GM21619 (cell line): ENCODE results near the gene SYNGR2.
"Not testable (repeated sequence)": the region's sequence is repeated elsewhere in the genome, so short reads cannot be mapped to it uniquely, and the experiment has no call there.

Experiments used
- ATAC-seq: cut with Tn5 transposase; IDR thresholded peaks from one replicate; pipeline ENCODE4 v1.9.1; 2021; ENCODE audit not compliant: unreplicated experiment

Gene SYNGR2

DNA sequence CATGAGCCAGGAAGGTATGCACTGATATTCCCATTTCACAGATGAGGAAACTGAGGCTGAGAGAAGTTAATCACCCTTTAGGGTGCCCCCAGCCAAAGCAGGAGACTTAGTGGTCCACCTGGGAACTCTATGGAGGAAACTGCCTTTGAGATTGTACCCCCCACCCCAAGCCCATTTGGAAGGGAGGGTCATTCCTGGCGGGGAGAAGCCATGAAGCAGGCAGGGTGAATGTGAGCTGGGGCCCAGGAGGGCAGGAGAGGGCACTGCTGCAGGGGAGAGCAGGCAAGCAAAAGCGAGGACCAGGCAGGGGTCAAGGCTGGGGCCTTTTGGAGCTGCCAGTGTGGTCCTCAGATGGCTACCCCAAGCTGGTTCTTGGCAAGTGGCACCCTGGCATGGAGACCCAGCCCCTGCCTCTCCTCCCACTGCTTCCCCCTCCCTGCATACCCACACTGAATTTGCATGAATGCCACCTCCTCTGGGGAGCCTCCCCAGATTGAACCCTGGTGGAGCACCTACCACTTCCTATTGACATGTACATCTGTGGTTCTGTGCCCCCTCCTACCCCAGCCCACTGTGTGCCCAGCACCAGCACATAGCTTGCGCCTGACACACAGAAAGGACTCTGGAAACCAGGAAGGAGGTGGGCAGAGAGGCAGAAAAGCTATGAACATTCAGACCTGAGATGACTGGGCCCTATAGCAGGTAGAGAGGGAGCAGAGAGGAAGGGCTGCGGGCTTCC is 38.9 kb upstream of the SYNGR2 start:
- ATAC-seq: no peak

DNA sequence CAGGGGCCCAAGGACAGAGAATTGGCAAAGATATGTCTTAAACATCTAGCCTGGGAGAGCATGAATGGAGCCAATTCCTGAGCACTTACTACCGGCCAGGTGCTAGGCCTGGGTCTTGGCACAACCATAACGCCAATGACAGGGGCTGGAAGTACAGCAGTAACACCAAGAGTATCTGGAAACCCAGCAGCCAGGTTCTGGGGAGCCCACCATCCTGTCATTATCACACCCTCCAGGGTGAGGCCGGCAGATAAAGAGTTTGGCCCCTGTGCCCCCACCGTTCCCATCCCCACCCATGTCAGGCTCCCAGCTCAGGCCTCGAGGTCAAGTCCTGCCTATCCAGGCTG is 38.3 kb upstream of the SYNGR2 start:
- no peak for ATAC-seq

DNA sequence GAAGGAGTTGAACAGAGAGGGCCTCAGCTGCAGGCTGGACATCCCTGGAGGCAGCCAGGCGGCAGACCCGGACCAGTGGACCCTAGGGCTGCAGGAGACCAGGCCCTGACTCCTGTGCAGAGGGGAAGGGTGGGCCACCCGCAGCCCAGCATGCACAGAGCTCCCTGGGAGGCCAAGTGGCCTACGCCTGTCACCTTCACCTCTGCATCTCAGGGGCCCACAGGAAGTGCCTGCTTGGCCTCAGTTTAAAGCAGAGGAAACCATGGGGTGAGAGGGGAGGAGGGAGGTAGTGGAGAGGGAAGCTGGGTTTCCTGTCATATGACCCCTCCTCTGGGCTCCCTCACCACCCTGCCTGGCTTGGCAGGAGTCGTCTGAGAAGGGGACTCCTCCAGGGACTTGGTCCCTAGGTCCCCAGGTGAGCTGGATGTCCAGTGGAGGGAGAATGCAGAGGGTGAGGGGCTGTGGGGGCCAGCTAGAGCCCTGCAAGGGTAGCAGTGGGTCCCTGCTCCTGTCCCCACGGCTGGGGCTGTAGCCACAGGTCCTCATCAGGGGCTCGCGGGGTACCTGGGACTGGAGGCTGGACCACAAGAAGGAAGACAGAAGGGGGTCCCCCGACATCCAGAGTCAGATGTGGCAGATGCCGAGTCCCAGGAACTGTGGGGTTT is 37.8 kb upstream of the SYNGR2 start, which contains the start of gene TMC8:
Gene TMC8, plus strand, starts transcription at position 335 of the 665 bp plus-strand sequence. CDS start 818 bp downstream, outside the sequence.
- no peak for ATAC-seq

DNA sequence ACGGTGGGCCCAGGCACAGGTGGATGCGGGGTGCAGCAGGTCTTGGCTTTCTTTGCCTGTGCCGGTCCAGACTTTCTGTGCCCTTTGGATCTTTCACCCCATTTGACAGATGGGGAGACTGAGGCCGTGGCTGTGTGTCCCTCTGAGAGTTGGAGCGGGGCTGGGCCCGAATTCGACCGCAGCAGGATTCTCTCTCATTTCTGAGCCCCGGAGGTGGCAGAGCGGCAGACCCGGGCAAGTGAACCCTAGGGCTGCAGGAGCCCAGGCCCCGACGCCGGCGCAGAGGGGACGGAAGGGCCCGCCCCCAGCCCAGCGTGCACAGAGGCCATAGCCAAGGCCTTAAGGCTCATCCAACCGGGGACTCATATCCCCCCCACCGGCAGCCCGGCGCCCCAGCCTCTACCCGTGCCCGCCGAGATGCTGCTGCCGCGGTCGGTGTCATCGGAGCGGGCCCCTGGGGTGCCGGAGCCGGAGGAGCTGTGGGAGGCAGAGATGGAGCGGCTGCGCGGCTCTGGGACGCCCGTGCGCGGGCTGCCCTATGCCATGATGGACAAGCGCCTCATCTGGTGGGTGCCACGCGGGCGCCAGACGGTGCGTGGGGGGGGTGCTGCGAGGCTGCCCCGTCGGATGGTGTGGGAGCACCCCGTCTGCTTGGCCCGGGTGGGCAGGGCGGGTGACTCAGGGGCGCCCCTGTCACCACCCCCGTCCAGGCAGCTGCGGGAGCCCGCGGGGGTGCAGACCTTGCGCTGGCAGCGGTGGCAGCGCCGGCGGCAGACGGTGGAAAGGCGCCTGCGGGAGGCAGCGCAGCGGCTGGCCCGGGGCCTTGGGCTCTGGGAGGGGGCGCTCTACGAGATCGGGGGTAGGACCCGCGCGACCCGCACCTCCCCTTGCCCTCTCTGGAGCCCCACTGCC is 37.0 kb upstream of the SYNGR2 start:
- ATAC-seq: no peak

DNA sequence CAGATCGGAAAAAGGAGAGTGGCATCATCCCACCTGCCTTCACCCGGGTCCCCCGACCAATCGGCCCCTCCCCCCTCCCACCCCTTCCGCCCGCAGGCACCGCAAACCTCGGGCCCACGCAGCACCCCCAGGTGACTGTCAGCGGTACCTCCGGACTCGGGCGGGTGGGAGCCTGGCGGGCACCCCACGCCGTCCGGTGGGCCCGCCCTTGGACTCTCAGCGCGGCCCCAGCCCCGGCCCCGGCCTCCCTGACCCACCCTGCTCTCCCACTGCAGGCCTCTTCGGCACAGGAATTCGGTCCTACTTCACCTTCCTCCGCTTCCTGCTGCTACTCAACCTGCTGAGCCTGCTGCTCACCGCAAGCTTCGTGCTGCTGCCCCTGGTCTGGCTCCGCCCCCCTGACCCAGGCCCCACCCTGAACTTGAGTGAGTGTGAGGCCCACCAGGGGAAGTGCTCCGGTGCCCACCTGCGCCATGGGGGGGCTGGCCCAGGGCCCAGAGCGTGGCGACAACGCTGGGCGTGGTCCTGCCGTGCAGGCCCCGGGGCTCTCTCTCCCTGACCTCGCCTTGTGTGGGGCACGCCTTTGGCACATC is 36.2 kb upstream of the SYNGR2 start:
- no peak for ATAC-seq

DNA sequence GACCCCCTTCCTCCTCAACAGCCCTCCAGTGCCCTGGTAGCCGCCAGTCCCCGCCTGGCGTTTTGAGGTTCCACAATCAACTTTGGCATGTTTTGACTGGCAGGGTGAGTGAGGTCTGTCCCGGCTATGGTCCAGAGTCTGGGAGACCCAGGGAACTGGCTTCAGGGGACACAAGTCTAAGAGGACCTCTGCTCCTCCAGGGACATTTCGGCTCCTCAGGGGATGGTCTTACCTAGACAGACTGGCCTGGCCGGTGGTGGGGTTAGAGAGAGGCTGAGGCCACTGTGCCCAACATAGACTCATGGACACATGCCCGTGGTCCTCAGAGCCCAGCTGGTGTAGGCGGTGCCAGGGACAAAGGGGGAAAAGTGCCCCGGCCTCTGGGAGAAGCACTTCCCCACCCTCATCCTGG is 35.6 kb upstream of the SYNGR2 start:
- no peak for ATAC-seq

DNA sequence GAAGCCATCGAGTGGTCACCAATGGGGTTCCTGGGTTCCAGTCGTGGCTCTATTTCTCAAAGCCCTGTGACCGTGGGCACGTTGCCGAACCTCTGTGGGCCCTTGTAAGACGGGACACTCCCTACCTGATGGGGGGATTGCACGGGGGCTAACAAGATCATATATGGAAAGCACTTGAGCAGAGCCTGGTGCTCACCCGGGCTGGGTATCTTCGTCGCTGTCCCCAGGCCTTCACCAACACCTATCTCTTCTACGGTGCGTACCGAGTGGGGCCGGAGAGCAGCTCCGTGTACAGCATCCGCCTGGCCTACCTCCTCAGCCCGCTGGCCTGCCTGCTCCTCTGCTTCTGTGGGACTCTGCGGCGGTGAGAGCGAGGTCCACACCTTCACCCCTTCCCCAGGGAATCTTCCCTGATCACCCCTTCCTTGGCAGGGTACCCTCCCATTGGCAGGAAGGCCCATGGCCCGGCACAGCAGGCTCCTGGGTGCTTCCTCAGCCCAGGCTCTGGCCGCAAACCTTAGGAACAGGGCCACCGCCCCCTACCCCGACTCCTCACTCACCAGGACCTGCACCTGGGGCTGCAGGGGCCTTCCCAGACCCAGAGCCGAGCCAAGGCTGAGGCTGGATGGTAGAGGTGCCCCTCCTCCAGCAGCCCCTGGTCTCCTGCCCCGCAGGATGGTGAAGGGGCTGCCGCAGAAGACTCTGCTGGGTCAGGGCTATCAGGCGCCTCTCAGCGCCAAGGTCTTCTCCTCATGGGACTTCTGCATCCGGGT is 35.0 kb upstream of the SYNGR2 start:
- ATAC-seq: no peak

DNA sequence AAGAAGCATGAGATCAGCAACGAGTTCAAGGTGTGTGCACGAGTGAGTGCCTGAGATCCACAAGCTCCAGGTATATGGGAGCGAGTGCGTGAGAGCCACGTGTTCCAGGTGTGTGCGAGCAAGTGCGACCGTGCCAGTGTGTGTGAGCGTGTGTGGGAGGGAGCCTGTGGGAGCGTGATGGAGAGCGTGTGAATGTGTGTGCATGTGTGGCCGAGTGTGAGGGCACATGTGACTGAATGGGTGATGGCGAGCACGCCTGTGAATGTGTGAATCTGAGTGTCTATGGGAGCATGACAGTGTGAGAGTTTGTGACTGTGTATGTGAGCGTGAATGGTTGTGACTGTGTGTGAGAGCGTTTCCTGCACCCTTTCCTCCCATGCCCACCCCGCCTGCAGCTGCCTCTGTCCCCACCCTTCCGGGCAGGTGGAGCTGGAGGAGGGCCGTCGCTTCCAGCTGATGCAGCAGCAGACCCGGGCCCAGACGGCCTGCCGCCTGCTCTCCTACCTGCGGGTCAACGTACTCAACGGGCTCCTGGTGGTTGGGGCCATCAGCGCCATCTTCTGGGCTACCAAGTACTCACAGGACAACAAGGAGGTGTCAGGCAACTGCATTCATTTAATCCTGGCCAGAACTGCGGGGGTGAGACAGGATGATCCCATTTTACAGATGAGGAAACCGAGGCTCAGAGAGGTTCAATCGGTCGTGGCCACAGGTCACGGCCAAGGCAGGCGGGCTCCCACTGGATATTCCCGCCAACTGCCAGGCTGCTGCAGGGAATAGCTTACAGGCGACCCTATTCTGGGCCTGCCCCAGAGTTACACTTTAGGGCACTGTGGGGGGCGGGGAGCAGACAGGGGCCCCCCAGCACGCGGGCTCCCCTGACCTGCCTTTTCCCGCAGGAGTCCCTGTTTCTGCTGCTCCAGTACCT is 34.1 kb upstream of the SYNGR2 start:
- no peak for ATAC-seq

DNA sequence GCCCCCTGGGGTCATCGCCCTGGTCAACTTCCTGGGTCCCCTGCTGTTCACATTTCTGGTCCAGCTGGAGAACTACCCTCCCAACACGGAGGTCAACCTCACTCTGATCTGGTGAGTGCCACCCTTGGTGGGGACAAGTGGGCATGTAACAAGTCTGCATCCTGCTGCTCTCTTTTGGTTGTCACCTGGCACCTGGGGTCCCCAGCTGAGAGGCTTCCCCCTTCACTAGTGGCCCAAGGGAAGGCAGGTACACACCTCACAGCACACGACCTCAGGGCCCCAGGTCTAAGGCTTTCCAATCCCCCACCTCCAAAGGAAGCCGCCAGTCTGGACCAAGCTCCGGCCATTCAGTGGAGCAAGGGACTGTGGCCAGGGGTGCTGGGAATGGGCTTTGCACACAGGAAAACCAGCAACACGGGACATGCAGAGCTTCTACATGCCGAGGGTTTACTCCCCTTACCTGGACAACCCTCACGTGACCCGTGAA is 33.4 kb upstream of the SYNGR2 start:
- ATAC-seq: no peak

DNA sequence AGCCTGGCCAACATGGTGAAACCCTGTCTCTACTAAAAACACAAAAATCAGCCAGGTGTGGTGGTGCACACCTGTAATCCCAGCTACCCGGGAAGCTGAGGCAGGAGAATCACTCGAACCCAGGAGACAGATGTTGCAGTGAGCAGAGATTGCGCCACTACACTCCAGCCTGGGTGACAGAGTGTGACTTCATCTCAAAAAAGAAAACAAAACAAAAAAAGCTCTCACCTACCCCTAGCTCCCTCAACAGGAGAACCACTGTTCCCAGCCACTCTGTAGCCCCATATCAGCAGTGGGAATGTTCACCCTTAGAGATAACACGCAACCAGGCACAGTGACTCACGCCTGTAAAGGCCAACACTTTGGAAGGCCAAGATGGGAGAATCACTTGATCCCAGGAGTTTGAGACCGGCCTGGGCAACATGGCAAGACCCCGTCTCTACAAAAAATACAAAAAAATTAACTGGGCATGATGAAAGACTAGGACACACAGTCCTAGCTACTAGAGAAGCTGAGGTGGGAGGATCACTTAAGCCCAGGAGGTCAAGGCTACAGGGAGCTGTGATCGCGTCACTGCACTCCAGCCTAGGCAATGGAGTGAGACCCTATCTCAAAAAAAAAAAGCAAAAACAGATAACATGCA is 32.4 kb upstream of the SYNGR2 start:
- ATAC-seq: no peak

DNA sequence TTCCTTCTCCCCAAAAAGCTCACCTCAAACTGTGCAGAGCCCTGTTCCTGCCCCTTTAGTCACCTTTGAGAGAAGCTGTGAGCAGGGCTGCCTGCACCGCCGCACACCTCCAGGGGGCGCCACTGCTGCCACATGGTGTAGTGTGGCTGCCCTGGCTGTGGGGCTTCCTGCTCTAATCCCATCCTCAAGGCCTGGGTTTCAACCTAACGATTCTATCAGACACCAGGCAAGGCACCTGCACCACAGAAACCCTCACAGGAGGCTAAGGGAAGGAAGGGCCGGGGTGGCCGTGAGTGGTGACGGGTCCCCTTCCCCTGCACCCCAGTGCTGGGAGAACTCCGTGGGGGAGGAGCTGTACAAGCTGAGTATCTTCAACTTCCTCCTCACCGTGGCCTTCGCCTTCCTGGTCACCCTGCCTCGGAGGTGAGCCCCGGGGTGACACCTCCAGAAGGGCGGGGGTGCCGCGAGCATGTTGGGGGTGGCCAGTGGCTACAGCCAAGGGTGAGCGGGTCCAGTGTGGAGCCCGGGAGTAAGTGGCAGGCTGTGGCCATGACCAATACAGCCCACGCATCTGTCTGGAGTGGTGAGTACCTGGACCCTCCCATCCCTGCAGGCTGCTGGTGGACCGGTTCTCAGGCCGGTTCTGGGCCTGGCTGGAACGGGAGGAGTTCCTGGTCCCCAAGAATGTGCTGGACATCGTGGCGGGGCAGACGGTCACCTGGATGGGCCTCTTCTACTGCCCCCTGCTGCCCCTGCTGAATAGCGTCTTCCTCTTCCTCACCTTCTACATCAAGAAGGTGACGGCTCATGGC is 30.8 kb upstream of the SYNGR2 start:
- no peak for ATAC-seq

DNA sequence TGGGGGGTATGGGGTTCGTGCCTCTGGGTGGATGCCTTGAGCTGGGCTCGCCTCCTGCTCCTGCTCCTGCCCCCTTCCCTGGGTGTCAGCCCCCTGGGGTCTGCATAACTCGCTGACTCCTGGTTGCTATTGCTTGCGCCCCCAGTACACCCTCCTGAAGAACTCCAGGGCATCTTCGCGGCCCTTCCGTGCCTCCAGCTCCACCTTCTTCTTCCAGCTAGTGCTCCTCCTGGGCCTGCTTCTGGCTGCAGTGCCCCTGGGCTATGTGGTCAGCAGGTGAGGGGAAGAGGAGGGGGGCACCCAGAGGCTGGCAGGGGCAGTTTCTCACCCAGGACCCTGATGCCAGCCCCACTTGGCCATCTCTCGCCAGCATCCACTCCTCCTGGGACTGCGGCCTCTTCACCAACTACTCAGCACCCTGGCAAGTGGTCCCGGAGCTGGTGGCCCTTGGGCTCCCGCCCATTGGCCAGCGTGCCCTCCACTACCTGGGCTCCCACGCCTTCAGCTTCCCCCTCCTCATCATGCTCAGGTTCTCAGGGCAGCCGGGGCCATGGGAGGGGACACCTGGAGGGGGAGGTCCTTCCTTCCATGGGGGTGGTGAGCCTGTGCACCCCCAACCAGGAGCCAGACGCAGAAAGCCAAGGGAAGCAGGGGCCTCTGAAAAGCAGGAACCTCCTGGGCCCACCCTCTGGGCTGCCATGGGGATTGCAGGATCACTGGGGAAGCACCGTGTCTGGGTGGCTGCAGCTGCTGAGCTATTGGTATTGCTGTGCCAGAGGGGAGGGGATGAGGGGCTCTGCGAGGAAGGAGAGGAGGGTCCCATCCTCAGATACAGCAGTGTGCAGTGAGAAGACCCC is 29.9 kb upstream of the SYNGR2 start:
- ATAC-seq: no peak

DNA sequence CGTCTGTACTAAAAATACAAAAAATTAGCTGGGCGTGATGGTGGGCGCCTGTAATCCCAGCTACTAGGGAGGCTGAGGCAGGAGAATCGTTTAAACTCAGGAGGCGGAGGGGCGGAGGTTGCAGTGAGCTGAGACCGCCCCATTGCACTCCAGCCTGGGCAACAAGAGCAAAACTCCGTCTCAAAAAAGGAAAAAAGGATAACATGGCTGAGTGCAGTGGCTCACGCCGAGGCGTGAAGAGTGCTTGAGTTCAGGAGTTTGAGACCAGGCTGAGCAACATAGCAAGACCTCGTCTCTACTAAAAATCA is 28.6 kb upstream of the SYNGR2 start:
- ATAC-seq: not testable (repeated sequence)

DNA sequence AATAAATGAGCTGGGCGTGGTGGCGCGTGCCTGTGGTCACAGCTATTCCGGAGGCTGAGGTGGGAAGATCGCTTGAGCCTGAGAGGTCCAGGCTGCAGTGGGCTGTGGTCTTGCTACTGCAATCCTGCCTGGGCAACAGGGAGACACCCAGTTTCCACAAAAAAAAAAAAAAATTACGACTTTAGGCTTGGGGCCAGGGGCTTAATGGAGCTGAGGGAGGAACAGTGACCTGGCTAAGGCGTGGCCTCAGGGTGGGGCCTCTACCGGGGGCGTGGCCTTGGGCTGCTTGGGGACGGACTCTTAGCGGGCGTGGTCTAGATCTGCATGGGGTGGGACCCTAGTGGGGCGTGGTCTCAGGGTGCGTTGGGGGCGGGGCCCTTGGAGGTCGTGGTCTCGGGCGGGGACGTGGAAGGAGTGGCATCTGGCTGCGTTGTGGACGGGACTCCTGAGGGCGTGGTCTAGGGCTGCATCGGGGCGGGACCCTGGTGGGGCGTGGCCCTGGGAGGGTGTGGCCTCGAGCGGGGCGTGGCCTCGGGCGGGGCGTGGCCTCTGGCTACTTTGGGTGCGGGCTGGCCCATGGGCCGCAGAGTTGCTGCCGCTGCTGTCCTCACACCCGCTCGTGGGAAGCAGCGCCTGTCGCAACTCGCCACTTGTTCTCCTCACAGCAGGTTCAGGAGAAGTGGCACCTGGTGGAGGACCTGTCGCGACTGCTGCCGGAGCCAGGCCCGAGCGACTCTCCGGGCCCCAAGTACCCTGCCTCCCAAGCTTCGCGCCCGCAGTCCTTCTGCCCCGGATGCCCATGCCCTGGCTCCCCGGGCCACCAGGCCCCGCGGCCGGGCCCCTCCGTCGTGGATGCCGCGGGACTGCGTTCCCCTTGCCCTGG is 28.0 kb upstream of the SYNGR2 start:
- ATAC-seq: peak; percentile 64

DNA sequence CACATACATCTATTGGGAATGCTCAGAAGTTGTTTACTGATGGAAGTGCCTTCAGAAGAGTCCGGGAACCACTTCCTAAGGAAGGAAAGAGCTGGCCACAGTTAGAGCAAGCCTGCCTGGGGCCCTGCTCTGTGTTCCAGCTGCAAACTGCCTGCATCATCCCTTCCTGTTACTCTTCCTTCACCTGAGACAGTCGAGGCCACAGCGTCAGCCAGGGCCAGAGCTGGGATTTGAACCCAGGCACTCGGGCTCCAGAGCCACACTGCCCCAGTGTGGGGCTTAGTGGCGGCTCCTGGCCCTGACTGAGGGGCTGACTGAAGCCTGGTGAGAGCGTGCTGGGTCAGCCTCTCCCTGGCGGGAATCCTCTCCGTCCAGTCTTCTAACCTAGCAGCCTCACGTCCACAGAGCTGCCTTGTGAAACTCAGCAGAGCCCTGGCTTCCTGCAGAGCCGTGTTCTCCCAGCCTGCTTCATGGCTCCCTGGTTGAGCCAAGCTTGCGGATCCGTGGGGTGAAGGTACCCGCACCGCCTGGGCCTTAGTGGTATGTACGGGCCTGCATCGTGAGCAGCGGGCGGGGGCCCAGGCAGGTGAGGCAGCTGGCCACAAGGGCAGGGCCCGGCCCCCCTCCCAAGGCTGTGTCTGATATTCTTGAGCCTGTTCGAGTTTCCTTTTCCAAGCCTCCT is 26.8 kb upstream of the SYNGR2 start:
- ATAC-seq: no peak
